ENCODE results near the gene CELSR1.
"Not testable (repeated sequence)": the region's sequence is repeated elsewhere in the genome, so short reads cannot be mapped to it uniquely, and the experiment has no call there.

CELSR1 gene

GRCh38 chr22:46509416-46510089 is 27.9 kb downstream of the CELSR1 start:
- DNase-seq: no peak

- no peak for DNase-seq
These were observed 28.9 kb downstream of the CELSR1 start for GRCh38 chr22:46508491-46508999.

GRCh38 chr22:46507451-46508425 is 29.7 kb downstream of the CELSR1 start:
- DNase-seq: no peak

DNA sequence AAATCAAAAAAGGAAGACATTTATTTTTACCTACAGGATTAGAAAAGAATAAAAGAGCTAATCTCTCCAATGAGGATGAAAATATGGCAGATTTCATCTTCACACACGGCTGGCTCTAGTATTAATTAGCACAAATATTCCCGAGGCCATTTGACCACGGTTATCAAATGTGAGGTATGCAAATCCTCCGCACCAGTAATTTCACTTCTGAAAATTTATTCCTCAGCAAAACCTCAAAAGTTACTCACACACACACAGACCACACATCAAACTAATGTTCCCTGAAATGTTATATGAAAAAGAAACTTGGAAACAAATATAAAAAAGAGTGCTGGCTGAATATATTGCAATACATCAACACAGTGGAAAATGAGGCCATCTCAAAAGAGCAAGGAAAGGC is 32.8 kb downstream of the CELSR1 start:
- no peak for DNase-seq

GRCh38 chr22:46502440-46503175 is 34.8 kb downstream of the CELSR1 start:
- DNase-seq: no peak

DNA sequence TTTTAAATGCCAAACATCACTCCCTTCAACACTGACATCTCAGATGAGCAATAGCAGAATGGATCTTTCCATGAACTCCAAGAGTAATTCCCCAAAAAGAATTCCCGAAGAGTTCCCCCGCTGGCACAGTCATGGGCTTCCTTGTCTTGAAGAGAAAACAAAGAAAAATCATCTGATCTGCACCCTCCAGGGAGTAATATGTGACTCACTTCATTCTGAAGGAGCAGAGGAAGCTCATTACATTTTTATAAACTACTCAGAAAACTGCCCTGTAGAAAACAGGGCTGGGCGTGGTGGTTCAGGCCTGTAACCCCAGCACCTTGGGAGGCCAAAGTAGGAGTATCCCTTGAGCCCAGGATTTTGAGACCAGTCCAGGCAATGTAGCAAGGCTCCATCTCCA is 35.7 kb downstream of the CELSR1 start:
- no peak for DNase-seq

GRCh38 chr22:46501265-46501664 is 36.2 kb downstream of the CELSR1 start:
- not testable (repeated sequence) for DNase-seq

DNA sequence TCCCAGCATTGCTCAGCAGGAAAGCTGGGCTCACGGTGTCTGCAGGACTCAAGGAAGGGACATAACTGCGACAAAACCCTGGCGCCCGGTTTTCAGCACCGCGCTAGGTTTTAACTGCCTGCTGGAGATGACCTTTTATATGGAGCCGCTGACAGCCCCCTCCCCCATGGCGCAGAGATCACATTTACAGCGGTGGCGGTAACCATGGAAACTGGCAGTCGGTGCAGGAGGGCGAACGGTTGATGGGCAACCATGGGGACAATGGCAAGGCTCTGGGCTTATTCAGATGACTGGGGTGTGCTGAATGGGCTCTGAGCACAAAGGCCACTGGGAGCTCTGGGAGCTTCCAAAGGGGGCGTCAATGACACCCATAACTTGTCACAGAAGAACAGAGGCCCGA is 37.2 kb downstream of the CELSR1 start:
- DNase-seq: no peak

DNA sequence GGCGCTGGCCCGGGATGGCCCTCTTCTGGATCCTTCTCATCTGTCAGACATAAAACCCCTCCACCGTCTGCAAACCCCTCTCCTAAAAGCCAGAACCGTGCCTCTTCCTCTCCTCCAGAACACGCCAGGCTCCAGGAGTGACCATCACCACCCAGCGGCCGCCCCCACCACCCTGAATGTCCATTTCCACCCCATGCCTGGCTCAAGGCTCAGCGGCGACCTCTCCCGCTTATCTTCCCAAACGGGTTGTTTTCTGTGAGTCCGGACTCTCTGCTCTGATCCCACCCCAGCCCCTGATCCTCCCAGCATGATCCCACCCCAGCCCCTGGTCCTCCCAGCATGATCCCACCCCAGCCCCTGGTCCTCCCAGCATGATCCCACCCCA is 37.6 kb downstream of the CELSR1 start:
- DNase-seq: no peak

- DNase-seq: no peak
These were observed 45.5 kb downstream of the CELSR1 start for GRCh38 chr22:46491946-46492345.

- DNase-seq: no peak
These were observed 46.9 kb downstream of the CELSR1 start for GRCh38 chr22:46490538-46490937.

DNA sequence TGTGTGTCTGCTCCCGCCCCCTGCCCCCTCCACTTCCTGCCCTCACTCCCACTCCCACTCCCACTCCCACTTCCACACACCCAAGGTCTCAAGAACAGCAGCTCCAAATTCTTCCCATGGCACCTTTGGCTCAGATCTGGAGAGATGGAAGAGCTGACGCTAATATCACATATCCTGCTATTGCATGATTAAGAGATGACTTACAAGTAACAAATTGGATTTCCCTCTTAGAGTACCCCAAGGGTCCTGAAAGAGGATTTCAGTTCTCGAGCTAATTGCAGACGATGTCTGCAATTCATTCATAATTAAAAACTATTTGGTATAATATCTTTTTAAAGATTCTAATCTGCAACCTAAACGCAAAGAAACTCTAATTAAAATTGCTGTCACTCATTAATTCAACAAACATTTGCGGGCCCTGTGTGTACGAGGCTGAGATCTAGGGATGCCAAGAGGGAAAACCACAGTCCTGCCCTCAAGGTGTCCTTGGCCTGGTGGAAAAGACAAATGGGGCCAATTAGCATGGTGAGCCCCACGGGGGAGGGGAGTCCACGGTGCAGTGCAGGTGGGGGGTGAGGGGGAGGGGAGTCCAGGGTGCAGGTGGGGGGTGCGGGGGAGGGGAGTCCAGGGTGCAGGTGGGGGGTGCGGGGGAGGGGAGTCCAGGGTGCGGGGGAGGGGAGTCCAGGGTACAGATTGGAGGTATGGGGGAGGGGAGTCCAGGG is 50.3 kb downstream of the CELSR1 start:
- DNase-seq: no peak

DNA sequence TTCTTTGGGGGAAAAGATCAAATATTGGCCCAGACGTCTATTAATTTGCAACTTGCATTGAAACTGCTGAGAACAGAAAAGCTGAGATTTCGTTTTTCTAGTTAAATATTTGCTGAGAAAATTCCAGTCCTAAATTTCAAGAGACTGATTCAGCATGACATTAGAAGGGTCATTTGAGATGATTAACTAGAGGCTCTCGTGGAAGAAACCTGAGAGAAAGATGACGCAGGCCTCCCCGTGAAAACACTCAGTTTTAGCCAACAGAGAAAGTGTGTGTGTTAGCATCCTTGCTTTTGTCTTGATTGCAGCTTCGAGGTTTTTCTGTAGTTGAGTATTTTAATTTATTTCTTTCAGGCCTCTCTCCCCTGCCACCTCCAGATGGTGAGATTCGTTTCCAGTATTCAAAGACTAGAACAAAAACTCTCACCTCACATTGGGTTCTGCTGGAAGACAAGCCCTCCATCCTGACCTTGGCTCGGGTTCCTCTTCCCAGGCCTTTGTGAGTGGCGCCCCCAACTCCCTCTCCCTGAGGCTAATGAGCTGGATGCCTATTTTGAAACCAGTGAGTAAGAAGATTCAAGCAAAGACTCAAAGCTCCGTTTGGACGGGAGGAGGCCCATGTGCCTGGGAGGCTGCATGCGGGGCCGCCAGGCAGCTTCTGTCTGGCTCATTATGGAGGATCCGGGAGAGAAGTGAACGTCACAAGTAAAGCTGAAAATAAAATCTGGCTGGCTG is 52.4 kb downstream of the CELSR1 start:
- DNase-seq: no peak

GRCh38 chr22:46484156-46484860 is 53.1 kb downstream of the CELSR1 start:
- no peak for DNase-seq

GRCh38 chr22:46483353-46483752 is 54.1 kb downstream of the CELSR1 start:
- no peak for DNase-seq

DNA sequence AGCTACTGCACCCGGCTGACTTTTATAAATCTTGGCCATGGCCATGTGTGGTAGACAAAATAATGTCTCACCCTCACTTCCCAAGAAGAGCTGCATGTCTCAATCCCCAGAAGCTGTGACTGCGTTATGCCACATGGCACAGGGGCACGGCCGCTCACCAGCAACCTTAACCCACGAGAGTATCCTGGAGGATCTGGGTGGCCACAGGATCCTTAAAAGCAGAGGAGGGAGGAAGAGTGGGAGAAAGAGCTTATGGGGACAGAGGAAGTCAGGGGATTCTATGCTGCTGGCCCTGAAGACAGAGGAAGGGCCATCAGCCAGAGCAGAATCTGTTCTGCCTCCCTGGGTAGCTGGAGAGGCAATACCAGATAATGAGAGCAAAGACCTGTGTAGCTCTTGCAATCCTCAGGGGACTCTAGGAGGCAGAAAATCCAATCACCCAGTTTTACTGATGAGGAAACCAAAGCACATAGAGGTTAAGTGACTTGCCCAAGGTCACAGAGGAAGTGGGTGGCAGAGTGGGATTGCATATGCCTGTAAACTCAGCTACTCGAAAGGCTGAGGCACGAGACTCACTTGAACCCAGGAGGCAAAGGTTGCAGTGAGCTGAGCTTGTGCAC is 55.3 kb downstream of the CELSR1 start:
- no peak for DNase-seq

DNA sequence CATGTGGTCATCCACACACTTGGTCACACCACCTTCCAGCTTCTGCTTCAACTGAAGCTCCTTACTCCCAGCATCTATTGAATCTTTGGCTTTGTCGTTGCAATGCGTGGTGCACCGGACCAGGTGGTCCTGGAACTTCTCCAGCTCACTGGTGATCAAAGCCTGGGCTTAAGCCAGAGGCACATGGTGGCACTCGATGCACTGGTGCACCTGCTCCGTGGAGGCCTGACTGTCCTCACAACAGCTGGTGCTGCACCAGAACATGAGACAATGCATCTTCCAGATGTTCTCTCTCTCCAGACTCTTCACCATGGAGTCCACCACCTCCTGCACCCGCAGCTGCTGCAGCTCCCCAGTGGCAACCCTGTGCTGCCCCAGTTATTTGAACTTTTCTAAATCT is 56.0 kb downstream of the CELSR1 start:
- no peak for DNase-seq

GRCh38 chr22:46480396-46480795 is 57.0 kb downstream of the CELSR1 start:
- DNase-seq: no peak

- no peak for DNase-seq
These were observed 58.4 kb downstream of the CELSR1 start for GRCh38 chr22:46479046-46479445.

DNA sequence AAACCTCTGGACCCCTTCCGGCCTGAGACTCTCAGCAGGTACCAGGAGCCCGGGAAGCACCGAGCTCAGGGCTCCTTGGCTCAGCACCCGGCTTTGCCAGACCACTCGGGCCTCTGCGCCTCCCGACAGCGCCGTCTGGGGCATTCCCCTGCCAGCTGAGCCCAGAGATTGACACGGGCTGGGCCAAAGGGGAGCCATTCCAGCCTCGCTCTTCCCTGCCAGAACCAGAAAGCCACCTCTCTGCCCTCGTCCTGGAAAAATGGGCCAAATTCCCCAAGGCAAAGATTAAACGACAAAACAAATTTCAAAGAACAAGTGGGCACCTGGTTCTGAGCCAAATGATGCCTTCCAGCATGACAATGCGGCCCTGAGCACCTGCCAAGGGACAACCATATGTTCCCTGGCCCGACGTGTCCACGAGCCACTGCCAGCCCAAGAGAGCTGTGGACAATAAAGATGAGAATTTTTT is 59.3 kb downstream of the CELSR1 start:
- no peak for DNase-seq

DNA sequence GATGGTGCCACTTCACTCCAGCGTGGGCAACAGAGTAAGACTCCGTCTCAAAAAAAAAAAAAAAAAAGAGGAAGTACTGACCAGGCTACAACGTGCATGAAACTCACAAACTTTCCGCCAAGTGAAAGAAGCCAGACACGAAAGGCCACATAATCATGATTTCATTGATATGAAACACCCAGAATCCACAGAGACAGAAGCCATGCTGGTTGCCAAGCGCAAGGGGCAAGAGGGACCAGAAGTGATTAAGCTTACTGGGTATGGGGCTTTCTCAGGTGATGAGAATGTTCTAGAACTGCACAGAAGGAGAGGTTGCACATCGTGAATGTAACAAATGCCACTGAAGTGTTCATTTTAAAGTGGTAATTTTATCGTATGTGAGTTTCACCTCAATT is 60.9 kb downstream of the CELSR1 start:
- no peak for DNase-seq
